ENCODE results near the gene SLC29A1. TPM values are rescaled to one million over a fixed set of nuclear protein-coding genes. Genes with fewer than 3 reads are reported as not detected.

Gene SLC29A1
- total and polyA plus RNA-seq, 2 experiments from 2014 or later: 23.3 to 30.8 TPM

- Histone ChIP-seq H3K27ac (no peak overlapping the region), H3K4me2 (no peak overlapping the region), H3K36me3 (replicated peaks; ENCODE audit: insufficient read depth, low read depth) (no peaks in the 10 kb centered on the region), H2AFZ (no peak overlapping the region), H3K4me3 (no peak overlapping the region), H3K9me2 (replicated peaks; ENCODE audit: insufficient read depth) (no peaks in the 10 kb centered on the region), H3K4me1 (ENCODE audit: insufficient read depth) (peaks cover 28% of the 10 kb centered on the region), H3K79me2 (peaks cover 39% of the 10 kb centered on the region), H3K27me3 (no peaks in the 10 kb centered on the region), H4K20me1 (ENCODE audit: insufficient read depth, poor library complexity, severe bottlenecking) (peaks cover 10% of the 10 kb centered on the region), H3K9me3 (ENCODE audit: low read depth) (no peaks in the 10 kb centered on the region)
- TF ChIP-seq CTCF (IDR thresholded peaks at IDR 0.05; ENCODE audit: poor library complexity) (no peak), EZH2 (IDR thresholded peaks at IDR 0.05; ENCODE audit: borderline replicate concordance) (no peak), EZH2phosphoT487 (IDR thresholded peaks at IDR 0.05; ENCODE audit: low read depth, severe bottlenecking, unreplicated experiment) (no peak)
- DNase-seq (ENCODE audit: low spot score): no peak
- 95% methylated on average over 8 of the region's 8 CpGs for WGBS (ENCODE audit: low lambda C conversion rate, missing lambda C conversion rate)
Observed at GRCh38 chr6:44260011-44260410, 36.6 kb downstream of the SLC29A1 start.

- Histone ChIP-seq H3K9me3 (ENCODE audit: low read depth) (no peaks in the 10 kb centered on the region), H3K4me3 (no peak overlapping the region), H3K27ac (no peak overlapping the region), H3K27me3 (no peaks in the 10 kb centered on the region), H3K79me2 (peaks cover 39% of the 10 kb centered on the region), H3K36me3 (replicated peaks; ENCODE audit: insufficient read depth, low read depth) (no peaks in the 10 kb centered on the region), H2AFZ (no peak overlapping the region), H4K20me1 (ENCODE audit: insufficient read depth, poor library complexity, severe bottlenecking) (peaks cover 10% of the 10 kb centered on the region), H3K4me1 (ENCODE audit: insufficient read depth) (peaks cover 28% of the 10 kb centered on the region), H3K9me2 (replicated peaks; ENCODE audit: insufficient read depth) (no peaks in the 10 kb centered on the region), H3K4me2 (no peak overlapping the region)
- no peak for TF ChIP-seq CTCF (IDR thresholded peaks at IDR 0.05; ENCODE audit: poor library complexity)
- no peak for TF ChIP-seq EZH2phosphoT487 (IDR thresholded peaks at IDR 0.05; ENCODE audit: low read depth, severe bottlenecking, unreplicated experiment)
- TF ChIP-seq EZH2 (IDR thresholded peaks at IDR 0.05; ENCODE audit: borderline replicate concordance): no peak
- DNase-seq (ENCODE audit: low spot score): no peak
- 92% methylated on average over 6 of the region's 6 CpGs for WGBS (ENCODE audit: low lambda C conversion rate, missing lambda C conversion rate)
Observed at GRCh38 chr6:44260451-44261297, 37.3 kb downstream of the SLC29A1 start.

GRCh38 chr6:44261581-44261980 lies 38.2 kb downstream of the SLC29A1 start:
- H3K4me3 ChIP-seq: no peak overlapping the region
- H3K9me2 ChIP-seq (replicated peaks; ENCODE audit: insufficient read depth): no peaks in the 10 kb centered on the region
- WGBS (ENCODE audit: low lambda C conversion rate, missing lambda C conversion rate): 98% methylated on average over 8 of the region's 8 CpGs
- no peaks in the 10 kb centered on the region for H3K9me3 ChIP-seq (ENCODE audit: low read depth)
- no peak overlapping the region for H2AFZ ChIP-seq
- peaks cover 23% of the 10 kb centered on the region for H3K4me1 ChIP-seq (ENCODE audit: insufficient read depth)
- H3K27ac ChIP-seq: no peak overlapping the region
- H3K27me3 ChIP-seq: no peaks in the 10 kb centered on the region
- peaks cover 10% of the 10 kb centered on the region for H4K20me1 ChIP-seq (ENCODE audit: insufficient read depth, poor library complexity, severe bottlenecking)
- H3K4me2 ChIP-seq: no peak overlapping the region
- no peaks in the 10 kb centered on the region for H3K36me3 ChIP-seq (replicated peaks; ENCODE audit: insufficient read depth, low read depth)
- no peak for DNase-seq (ENCODE audit: low spot score)
- TF ChIP-seq EZH2phosphoT487 (IDR thresholded peaks at IDR 0.05; ENCODE audit: low read depth, severe bottlenecking, unreplicated experiment) (no peak), CTCF (IDR thresholded peaks at IDR 0.05; ENCODE audit: poor library complexity) (no peak), EZH2 (IDR thresholded peaks at IDR 0.05; ENCODE audit: borderline replicate concordance) (no peak)
- peaks cover 32% of the 10 kb centered on the region for H3K79me2 ChIP-seq
